Hepatocyte (in vitro differentiated cells): ENCODE results near the gene RLN2.
A peak's percentile ranks its signal among the peaks of the same experiment; 100 is the strongest.

Experiments used
- CTCF ChIP-seq: fragments of 200-600 bp; sonication (generic); IDR thresholded peaks from 2 replicates; pipeline ENCODE4 v1.5.1; 2016; ENCODE audit warnings: antibody characterized with exemption, mild to moderate bottlenecking; ENCODE audit not compliant: poor library complexity
- EZH2 ChIP-seq: fragments of 200-600 bp; sonication (generic); IDR thresholded peaks from 2 replicates; pipeline ENCODE4 v1.6.1; 2016; ENCODE audit warnings: antibody characterized with exemption, mild to moderate bottlenecking, borderline replicate concordance
- EZH2phosphoT487 ChIP-seq: fragments of 200-600 bp; sonication (generic); IDR thresholded peaks from one replicate; pipeline ENCODE4 v1.6.1; 2018; ENCODE audit warnings: antibody characterized with exemption, mild to moderate bottlenecking, low read depth, moderate library complexity; ENCODE audit not compliant: unreplicated experiment, severe bottlenecking

- TF ChIP-seq CTCF (peak; percentile 14), EZH2 (no peak), EZH2phosphoT487 (no peak)
These were observed 40.9 kb downstream of the RLN2 start for GRCh38 chr9:5263351-5264218.
